Measurements from ENCODE around the gene AQP9.

GRCh38 chr15:58103482-58103881, 34.7 kb upstream of the AQP9 start:
- TF ChIP-seq EZH2phosphoT487 (IDR thresholded peaks at IDR 0.05): no peak
- TF ChIP-seq, protein P1, sequence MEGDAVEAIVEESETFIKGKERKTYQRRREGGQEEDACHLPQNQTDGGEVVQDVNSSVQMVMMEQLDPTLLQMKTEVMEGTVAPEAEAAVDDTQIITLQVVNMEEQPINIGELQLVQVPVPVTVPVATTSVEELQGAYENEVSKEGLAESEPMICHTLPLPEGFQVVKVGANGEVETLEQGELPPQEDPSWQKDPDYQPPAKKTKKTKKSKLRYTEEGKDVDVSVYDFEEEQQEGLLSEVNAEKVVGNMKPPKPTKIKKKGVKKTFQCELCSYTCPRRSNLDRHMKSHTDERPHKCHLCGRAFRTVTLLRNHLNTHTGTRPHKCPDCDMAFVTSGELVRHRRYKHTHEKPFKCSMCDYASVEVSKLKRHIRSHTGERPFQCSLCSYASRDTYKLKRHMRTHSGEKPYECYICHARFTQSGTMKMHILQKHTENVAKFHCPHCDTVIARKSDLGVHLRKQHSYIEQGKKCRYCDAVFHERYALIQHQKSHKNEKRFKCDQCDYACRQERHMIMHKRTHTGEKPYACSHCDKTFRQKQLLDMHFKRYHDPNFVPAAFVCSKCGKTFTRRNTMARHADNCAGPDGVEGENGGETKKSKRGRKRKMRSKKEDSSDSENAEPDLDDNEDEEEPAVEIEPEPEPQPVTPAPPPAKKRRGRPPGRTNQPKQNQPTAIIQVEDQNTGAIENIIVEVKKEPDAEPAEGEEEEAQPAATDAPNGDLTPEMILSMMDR (IDR thresholded peaks at IDR 0.05): no peak
- TF ChIP-seq EZH2 (IDR thresholded peaks at IDR 0.05): no peak
